SIG-M5 (cell line): ENCODE data around the gene MKLN1.
"Not testable (repeated sequence)": the region's sequence is repeated elsewhere in the genome, so short reads cannot be mapped to it uniquely, and the experiment has no call there.

Experiments used
- DNase-seq: peaks from one replicate; lab custom pipeline; 2025; lab: John Stamatoyannopoulos, UW

The MKLN1 gene

GRCh38 chr7:131312838-131313237 lies 14.8 kb upstream of the MKLN1 start:
- no peak for DNase-seq

DNA sequence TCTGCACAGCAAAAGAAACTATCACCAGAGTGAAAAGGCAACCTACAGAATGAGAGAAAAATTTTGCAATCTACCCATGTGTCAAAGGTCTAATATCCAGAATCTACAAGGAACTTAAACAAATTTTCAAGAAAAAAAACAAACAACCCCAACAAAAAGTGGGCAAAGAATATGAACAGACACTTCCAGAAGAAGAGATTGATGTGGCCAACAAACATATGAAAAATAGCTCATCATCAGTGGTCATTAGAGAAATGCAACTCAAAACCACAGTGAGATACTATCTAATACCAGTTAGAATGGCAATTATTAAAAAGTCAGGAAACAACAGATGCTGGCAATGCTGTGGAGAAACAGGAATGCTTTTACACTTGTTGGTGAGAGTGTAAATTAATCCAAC lies 7.1 kb upstream of the MKLN1 start:
- no peak for DNase-seq

DNA sequence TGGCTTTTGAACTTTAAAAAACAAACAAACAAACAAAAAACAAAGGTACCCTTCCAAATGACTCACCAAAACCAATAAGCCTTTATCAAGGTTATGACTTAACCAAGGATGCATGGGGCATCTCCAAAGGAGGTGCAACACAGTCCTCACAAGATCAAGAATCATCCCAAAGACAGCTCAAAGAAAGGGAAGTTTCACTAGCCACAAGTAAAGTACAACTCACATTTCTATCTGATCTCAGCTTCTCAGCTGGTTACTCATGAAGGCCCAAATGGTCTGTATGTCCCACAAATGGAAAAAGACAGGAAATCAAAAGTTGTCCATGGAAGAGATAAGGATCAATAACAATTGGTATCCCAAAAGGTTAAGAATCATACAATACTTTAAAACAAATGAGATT lies 6.0 kb upstream of the MKLN1 start:
- no peak for DNase-seq

DNA sequence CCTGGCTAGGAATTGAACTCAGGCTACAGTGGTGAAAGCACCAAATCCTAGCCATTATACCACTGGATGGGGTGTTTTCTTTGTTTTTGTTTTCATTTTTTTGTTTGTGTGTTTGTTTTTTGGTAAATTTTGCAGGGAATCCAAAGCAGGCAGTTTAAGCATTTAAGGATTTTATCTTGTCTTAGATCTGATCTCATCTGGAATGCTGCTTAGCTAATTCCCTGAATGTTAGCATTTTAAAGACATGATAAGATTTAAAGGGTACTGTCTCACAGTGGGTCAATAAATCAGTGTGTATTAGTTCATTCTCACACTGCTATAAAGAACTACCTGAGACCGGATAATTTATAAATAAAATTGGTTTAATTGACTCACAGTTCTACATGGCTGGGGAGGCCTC lies 5.6 kb upstream of the MKLN1 start:
- DNase-seq = no peak

DNA sequence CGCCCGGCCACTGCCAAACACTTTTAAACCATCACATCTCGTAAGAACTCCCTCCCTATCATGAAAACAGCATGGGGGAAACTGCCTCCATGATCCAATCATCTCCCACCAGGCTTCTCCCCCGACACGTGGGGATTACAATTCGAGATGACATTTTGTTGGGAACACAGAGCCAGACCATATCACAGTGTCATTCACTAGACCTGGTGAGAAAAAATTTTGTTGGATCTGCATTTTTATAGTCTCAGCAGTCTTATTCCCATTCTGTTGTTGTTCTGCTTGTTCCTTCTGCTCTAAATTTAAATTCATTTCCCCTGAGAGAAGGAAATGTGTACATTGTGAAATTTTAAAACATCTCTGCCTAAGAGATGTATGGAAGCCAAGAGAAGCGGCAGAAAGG lies 4.8 kb upstream of the MKLN1 start:
- DNase-seq = no peak

DNA sequence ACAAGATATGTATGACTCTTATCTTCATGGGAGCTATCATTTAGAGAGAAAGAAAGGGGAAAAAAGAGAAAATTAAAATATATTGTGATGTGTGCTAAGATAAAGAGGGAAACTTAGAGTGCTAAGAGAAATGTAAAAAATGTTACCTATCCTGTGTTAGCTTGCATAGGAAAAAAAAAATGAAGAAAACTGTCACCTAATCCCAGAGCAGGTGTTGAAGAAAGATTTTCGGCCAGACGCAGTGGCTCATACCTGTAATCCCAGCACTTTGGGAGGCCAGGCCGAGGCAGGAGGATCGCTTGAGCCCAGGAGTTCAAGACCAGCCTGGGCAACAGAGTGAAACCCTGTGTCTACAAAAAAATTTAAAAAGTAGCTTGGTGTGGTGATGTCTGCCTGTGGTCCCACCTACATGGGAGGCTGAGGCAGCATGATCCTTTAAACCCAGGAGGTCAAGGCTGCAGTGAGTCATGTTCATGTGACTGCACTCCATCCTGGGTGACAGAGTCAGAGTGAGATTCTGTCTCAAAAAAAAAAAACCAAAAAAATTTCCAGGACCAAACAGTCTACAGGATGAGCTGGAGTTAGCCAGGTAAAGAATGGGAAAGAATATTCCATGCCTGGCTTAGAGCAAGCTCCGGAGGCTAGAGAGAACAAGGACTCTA lies 2.4 kb upstream of the MKLN1 start:
- DNase-seq = no peak

DNA sequence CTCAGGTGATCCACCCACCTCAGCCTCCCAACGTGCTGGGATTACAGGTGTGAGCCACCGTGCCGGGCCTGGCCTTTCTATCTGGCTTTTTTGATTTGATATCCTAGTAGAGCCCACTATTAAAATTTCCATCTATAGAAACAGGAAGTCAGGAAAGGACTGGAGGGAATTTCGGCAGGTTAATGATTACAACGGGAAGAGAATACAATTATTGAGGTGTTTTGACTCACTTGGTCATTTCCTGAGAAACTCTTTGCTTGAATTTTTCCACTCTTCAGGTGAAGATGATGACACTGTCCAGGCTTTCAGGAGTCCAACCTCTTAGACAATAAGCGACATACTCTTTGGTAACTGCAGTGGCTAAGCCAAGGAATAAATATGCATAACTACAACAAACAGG lies 1.1 kb upstream of the MKLN1 start:
- DNase-seq = no peak

- DNase-seq = no peak
Observed at GRCh38 chr7:131327049-131327625, 539 bp upstream of the MKLN1 start.

DNA sequence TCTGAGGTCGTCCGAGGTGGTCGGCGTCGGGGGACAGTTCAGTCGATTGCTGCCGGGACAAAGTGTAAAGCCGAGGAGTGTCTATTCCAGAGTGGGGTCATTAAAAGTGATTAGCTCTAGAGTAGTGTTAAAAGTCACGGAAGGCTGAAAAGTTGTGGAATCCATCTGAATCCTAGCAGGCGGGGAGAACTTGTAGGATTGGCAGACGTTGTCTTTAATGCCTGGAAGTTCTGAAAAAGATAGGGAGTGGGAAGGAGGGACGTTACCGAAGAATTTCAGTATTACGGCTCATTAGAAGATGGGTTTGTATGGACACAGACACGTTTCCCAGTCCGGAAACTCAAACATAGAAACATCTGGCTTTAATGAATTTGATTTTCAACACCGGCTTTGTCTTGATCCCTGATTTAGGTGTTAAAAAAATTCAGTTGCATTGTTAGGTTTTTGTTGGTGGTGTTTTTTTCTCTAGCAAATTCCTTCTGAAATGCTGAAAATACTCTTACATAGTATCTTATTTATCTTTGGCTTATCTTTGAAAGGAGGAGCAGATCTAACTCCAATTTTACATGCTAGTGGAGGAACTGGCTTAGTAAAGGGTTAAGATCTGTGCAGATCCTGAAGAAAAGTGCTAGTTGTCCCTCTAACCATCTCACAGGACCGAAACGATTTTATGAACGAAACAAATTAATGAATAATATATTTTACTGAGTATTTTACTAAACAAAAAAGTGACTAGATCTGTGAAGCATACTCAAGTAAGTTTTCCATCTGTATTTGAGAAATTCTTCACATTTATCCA lies 900 bp downstream of the MKLN1 start:
- no peak for DNase-seq

DNA sequence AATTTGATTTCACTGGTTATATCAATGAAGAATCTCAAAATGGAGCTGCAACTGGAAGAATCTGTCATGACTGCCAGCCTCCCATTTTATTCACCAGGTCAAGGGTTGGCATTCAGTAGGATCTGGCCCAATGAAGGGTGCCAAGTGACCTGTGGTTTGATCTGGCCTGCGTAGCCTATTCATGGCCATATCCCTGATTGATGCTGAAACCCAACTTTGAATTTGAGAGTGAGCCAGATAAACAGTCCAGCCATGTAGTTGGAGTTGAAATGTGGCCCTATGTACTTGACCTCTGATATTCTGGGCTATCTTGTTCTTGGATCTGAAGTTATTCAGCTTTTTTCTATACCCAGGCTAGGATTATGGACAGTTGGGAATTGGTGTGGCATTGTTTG lies 1.5 kb downstream of the MKLN1 start:
- DNase-seq = no peak

DNA sequence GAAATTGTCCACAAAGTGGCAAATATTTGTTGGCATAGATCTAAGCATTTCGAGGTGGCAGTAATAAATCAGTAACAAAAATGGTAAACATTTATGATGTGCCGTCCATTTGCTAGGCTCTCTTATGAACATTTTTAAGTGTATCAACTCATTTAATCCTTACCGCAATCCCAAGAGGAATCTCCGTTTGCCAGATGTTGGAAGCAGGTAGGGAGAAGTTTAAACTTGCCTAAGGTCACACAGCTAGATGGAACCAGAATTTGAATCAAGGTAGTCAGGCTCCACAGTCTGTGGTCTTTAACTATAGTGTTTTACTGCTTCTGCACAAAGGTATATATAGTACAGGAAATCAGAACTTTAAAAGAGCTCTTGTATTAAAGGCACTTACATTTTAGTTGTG lies 2.6 kb downstream of the MKLN1 start:
- no peak for DNase-seq

- no peak for DNase-seq
Observed at GRCh38 chr7:131331806-131332205, 4.1 kb downstream of the MKLN1 start.

- not testable (repeated sequence) for DNase-seq
Observed at GRCh38 chr7:131332729-131333128, 5.1 kb downstream of the MKLN1 start.

GRCh38 chr7:131335639-131336381 lies 8.1 kb downstream of the MKLN1 start:
- no peak for DNase-seq

GRCh38 chr7:131336956-131337355 lies 9.3 kb downstream of the MKLN1 start:
- DNase-seq = no peak

- DNase-seq = no peak
Observed at GRCh38 chr7:131338173-131338572, 10.5 kb downstream of the MKLN1 start.

DNA sequence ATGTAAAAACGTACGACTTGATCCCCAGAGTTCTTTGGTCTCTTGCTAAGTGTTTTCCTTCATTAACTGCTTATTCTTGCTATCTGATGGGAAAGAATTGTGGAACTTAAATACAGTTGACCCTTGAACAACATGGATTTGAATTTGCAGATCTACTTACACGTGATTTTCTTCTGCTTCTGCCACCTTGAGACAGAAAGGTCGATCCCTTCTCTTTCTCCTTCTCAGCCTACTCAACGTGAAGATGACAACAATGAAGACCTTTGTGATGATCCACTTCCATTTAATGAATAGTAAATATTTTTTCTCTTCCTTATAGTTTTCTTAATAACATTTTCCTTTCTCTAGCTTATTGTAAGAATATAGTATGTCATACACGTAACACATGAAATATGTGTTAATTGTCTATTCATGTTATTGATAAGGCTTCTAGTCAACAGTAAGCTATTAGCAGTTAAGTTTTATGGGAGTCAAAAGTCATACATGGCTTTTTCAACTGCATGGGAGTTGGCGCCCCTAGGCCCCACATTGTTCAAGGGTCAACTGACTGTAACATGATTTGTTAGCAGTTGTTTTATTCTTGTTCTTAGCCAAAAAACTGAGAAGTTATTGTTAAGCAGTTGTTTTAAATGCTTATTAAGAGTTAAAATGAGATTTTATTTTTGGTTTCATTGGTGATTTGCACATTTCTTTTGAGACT lies 11.2 kb downstream of the MKLN1 start:
- DNase-seq = no peak

- no peak for DNase-seq
Observed at GRCh38 chr7:131341690-131342089, 14.0 kb downstream of the MKLN1 start.

- no peak for DNase-seq
Observed at GRCh38 chr7:131342864-131343442, 15.3 kb downstream of the MKLN1 start.

DNA sequence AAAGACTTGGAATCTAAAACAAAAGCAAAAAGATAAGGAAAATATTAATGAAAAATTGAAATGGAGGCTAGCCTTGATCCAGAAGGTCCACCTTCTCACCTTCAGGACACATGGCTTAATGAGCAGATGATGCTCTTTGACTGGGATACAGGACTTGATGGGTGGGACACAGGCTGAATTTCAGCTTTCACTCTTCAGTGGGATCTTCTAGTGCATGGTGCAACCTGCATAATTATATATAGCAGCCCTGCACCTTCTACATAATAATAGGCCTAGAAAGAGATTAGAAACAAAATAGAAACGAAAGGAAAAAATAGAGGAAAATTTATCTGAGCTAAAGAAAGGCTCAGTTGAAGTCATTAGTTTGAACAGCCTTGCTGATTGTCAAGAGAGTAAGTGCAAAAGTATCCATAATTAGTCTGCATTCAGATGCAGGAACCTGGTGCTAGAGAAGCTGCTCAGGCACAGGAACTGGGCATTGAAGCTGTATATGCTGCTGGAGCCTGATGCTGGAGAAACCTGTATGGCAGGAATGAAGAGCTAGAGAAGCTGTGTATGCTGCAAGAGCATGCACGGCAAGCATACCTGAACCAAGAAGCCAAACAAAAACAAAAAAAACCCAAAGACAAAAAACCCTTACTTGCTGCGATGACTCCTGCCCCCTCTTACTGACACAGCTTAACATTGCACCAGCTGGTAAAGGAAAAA lies 19.4 kb downstream of the MKLN1 start:
- DNase-seq = no peak

GRCh38 chr7:131352032-131352431 lies 24.4 kb downstream of the MKLN1 start:
- no peak for DNase-seq
